Activated naive CD4-positive, alpha-beta T cell treated with anti-CD3 and anti-CD28 coated beads, Interleukin-2, amount 10 ng/mL, durations not matched to agents 7 days and 5 days (primary cell): ENCODE measurements around the gene TNFAIP8L3.
"Not testable (repeated sequence)": the region's sequence is repeated elsewhere in the genome, so short reads cannot be mapped to it uniquely, and the experiment has no call there.

ENCODE experiments used
- CTCF ChIA-PET: fragments of 350-600 bp; sonication (Branson Sonifier 250); formaldehyde crosslinking; loops from one replicate; lab custom pipeline; 2021; ENCODE audit warnings: antibody characterized with exemption; lab: Charles Lee
- DNase-seq: peaks from one replicate; pipeline ENCODE4 v3.0.0-alpha.2; 2020
- H3K27ac Mint-ChIP-seq: one replicate; pipeline ENCODE4 v1.8.0; 2021; ENCODE audit warnings: mild to moderate bottlenecking, moderate library complexity, mixed read lengths
- H3K27me3 Mint-ChIP-seq: one replicate; pipeline ENCODE4 v1.8.0; 2021; ENCODE audit warnings: mild to moderate bottlenecking, mixed read lengths
- H3K36me3 Mint-ChIP-seq: one replicate; pipeline ENCODE4 v1.8.0; 2021; ENCODE audit warnings: mixed read lengths
- H3K4me1 Mint-ChIP-seq: one replicate; pipeline ENCODE4 v1.8.0; 2021; ENCODE audit warnings: mixed read lengths
- H3K4me3 Mint-ChIP-seq: one replicate; pipeline ENCODE4 v1.8.0; 2021; ENCODE audit warnings: mild to moderate bottlenecking, moderate library complexity, mixed read lengths
- H3K9me3 Mint-ChIP-seq: one replicate; pipeline ENCODE4 v1.8.0; 2021; ENCODE audit warnings: mixed read lengths

The TNFAIP8L3 gene

DNA sequence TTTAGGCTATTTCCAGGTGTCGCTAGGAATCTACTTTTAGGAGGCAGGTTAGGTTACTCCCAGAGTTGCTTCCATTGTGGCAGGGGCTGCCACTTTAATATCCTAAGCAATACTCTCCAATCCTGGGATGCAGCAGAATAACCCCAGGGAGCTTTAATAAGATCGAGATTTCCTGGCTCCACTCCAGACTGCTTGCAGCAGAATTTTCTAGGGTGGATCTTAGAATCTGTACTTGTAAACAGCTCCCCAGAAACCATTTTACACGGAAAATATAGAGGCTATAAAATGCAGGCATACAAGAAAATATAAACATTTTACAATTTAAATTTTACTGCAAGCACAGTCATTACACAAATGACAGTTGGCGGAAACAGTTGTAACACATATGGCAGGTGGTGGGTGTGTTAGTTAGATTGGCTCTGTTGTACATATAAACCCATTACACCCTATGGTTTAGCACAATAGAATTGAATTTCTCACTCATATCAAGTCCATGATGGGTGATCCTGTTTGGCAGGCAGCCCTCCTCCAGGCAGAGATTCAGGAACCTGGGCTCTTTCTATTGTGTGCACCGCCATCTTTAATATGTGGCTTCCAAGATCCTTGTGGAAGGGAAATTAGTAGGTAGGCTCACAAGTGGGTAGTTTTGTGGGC, 35.0 kb upstream of the TNFAIP8L3 start:
- Mint-ChIP-seq H3K27ac (no peak overlapping the region), H3K9me3 (no peaks in the 10 kb centered on the region), H3K4me1 (peaks cover 5% of the 10 kb centered on the region), H3K4me3 (no peak overlapping the region), H3K36me3 (no peaks in the 10 kb centered on the region), H3K27me3 (peaks cover 20% of the 10 kb centered on the region)
- DNase-seq = no peak
- CTCF ChIA-PET = interaction anchor here (1.1 kb wide), 1 partner anchor 63 kb away, joined by 4 read pairs; no protein-coding TSS in a partner anchor

DNA sequence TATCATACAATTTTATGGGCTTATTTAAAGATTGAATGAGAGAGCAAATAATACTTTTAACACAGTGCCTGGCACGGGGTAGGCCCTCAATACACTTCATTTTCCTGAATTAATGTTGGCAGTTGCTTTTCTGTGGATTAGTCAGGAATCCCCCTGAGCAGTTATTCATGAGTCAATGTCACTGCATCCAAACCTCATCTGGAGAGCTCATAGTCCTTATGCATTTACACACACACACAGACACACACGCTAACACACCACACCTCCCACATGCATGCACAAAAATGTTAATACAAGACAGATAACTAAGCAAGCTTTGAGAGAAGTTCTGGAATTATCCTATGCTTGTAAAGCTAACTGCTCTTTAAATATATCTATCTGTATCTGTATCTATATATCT, 34.0 kb upstream of the TNFAIP8L3 start:
- H3K9me3 Mint-ChIP-seq = no peaks in the 10 kb centered on the region

DNA sequence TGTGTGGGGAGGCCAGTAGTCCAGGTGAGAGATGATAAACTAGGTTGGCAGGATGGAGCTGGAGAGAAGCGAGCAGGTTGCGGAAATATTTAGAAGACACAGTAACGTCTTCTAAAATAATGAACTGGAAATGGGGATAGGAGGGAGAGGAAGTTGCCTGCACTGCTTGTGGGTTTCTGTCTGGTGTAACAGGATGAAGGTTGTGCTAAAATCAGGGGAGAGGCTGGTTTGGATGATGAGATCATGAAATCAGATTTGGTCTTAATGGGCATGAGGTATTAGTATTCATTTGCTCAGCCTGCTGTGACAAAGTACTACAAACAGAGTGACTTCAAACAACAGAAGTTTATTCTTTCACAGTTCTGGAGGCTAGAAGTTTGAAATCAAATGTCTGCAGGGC, 32.1 kb upstream of the TNFAIP8L3 start:
- Mint-ChIP-seq H3K36me3 (no peaks in the 10 kb centered on the region), H3K4me1 (peaks cover 5% of the 10 kb centered on the region), H3K27me3 (peaks cover 13% of the 10 kb centered on the region), H3K9me3 (no peaks in the 10 kb centered on the region), H3K27ac (no peak overlapping the region), H3K4me3 (no peak overlapping the region)
- no peak for DNase-seq
- CTCF ChIA-PET = no interaction called here

More for the DNA sequence above, 34.0 kb upstream of the TNFAIP8L3 start:
- Mint-ChIP-seq H3K4me1 (peaks cover 5% of the 10 kb centered on the region), H3K4me3 (no peak overlapping the region), H3K27ac (no peak overlapping the region), H3K36me3 (no peaks in the 10 kb centered on the region), H3K27me3 (peaks cover 20% of the 10 kb centered on the region)
- CTCF ChIA-PET = interaction anchor here (1.1 kb wide), 1 partner anchor 64 kb away, joined by 4 read pairs; no protein-coding TSS in a partner anchor
- no peak for DNase-seq

DNA sequence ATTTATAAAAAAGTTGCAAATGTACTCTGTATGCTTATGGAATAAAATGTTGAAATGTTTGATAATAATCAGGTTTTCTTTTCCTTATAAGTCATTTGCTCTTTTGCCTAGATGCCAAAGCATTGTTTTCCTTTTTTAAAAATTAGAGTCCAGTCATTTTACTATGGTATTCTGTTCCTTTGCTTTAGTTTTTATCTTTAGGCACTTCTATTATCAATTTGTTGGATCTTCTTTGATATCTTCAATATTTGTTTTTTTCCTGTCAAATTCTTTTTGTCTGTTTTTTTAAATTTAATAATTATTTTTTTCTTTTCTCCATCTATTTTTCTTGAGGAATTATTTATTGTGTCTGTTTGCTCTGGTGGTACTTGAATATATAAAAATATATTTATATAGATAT, 28.3 kb upstream of the TNFAIP8L3 start:
- H3K9me3 Mint-ChIP-seq, H3K4me1 Mint-ChIP-seq, H3K36me3 Mint-ChIP-seq, H3K4me3 Mint-ChIP-seq, CTCF ChIA-PET, DNase-seq, H3K27ac Mint-ChIP-seq: not testable (repeated sequence)
- H3K27me3 Mint-ChIP-seq = peaks cover 13% of the 10 kb centered on the region

DNA sequence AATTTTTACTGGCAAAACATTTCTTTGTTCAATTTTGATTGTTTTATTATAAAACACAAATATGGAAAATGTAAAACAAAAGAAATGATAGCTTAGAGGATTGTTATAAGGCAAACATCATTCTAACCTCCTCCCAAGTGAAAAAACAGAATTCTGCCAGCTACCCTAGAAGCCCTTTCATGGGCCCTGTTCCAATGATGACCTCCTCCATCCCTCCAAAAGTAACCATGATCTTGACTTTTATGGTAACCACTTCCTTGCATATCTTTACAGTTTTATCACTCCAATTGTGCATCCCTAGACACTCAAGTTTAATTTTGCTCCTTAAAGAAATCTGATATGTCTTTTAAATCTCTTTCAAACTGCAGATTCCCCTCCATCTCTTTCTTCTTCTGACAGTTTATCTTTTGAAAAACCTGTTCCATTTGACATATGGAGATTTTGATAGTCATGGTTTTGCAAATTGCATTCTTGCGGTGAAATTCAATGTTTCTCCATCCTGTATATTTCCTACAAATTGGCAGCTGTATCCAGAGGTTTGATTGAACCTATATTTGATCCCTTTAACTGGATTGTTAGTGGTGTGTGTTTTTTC, 27.0 kb upstream of the TNFAIP8L3 start:
- no peak overlapping the region for H3K4me3 Mint-ChIP-seq
- H3K36me3 Mint-ChIP-seq = no peaks in the 10 kb centered on the region
- peaks cover 2% of the 10 kb centered on the region for H3K4me1 Mint-ChIP-seq
- H3K9me3 Mint-ChIP-seq = no peaks in the 10 kb centered on the region
- H3K27me3 Mint-ChIP-seq = peaks cover 15% of the 10 kb centered on the region
- no peak for DNase-seq
- H3K27ac Mint-ChIP-seq = no peak overlapping the region
- CTCF ChIA-PET = no interaction called here

DNA sequence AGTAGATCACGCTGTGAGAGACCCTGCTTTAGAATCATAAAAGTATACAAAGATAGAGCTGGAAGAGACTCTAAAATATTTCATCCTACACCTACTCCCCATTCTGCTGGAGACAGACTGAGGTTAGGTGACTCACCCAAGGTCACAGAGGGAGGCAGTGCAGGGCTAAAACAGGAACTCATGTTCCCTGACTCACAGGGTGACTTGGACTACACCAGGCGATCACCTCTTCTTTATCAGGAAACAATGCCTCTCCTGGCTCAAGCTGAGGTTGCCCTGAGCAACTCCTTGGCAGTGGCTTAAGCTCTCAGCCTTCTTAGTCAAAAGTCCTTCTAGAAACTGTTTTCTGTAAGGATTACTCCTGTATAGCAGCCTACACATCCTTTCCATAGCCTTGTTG, 26.4 kb upstream of the TNFAIP8L3 start:
- no peak for DNase-seq
- H3K4me3 Mint-ChIP-seq = no peak overlapping the region
- no peaks in the 10 kb centered on the region for H3K9me3 Mint-ChIP-seq
- H3K4me1 Mint-ChIP-seq = no peaks in the 10 kb centered on the region
- H3K36me3 Mint-ChIP-seq = no peaks in the 10 kb centered on the region
- CTCF ChIA-PET = no interaction called here
- no peak overlapping the region for H3K27ac Mint-ChIP-seq
- peaks cover 9% of the 10 kb centered on the region for H3K27me3 Mint-ChIP-seq

DNA sequence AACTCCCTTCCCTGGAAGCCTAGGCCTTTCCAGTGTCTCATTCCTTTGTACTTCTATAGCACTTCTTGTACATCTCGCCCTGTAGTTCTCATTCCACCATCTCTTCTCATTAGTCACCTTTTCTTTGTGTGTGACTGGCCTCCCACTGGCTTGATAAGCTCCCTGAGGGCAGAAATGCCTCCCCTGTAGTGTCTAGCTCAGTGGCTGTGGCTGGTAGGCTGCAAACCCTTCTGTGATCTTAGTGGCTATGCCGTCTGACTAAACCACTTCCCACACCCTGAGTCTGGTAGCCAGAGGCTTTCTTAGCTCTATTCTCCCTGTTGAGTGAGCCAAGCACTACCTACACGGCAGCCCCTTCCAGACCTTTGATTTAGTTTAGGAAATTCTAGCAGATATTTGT, 24.4 kb upstream of the TNFAIP8L3 start:
- no peaks in the 10 kb centered on the region for H3K4me1 Mint-ChIP-seq
- CTCF ChIA-PET = interaction anchor here (1.2 kb wide), 1 partner anchor 44 kb away, joined by 4 read pairs; no protein-coding TSS in a partner anchor
- H3K27ac Mint-ChIP-seq = no peak overlapping the region
- no peak overlapping the region for H3K4me3 Mint-ChIP-seq
- DNase-seq = no peak
- H3K27me3 Mint-ChIP-seq = peaks cover 8% of the 10 kb centered on the region
- H3K9me3 Mint-ChIP-seq = no peaks in the 10 kb centered on the region
- H3K36me3 Mint-ChIP-seq = no peaks in the 10 kb centered on the region

DNA sequence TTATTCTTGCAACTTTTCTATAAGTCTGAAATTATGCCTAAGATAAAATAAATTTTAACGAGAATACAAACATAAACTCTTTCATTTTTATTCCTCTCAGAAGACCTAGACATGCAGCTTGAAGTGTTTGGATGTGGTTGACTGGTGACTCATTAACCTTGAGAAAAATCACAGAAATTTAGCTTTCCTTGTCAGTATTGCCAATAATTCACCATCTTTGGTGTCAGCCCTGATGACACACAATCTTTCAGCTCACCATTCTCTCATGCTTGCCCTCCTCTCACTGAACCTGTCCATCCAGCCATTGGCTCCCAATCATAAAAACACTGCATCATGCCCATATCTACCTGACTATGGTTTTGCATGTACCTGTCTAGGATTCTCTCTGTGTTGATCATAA, 22.6 kb upstream of the TNFAIP8L3 start:
- CTCF ChIA-PET = no interaction called here

DNA sequence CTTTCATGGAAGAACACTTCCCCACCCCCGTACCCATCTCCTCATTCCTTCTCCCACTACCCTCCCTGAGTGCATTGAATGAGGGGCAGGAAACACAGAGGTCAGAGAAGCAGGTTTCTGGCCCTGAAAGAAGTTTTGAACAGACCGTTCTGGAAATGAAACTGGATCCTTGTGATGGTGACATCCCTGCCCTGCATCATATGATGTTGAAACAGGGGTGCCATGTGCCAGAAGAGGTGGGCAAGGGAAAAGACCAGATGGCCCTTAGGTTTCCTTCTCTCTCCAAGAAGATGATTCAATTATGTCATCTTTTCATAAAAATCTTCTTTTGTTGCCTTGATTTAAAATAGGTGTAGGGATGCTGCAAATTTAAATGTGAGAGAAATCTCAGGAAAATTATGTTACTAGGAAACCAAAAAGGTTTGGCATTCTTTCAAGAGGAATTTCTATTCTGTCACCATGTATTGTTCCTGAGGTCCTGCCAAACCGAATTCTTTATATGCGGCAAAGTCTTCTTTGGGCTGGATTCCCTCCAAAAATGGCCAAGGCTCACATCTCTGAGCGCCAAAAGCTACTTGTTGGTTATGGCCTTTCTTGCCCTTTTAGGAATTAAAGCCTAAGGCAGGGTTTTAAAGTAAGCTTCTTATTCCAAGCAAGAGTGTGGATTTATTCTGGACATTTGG, 19.9 kb upstream of the TNFAIP8L3 start:
- peaks cover 24% of the 10 kb centered on the region for H3K27me3 Mint-ChIP-seq
- CTCF ChIA-PET = no interaction called here
- H3K4me3 Mint-ChIP-seq = no peak overlapping the region
- no peak overlapping the region for H3K27ac Mint-ChIP-seq
- H3K36me3 Mint-ChIP-seq = no peaks in the 10 kb centered on the region
- no peak for DNase-seq
- no peaks in the 10 kb centered on the region for H3K9me3 Mint-ChIP-seq
- no peaks in the 10 kb centered on the region for H3K4me1 Mint-ChIP-seq

More for the DNA sequence above, 22.6 kb upstream of the TNFAIP8L3 start:
- Mint-ChIP-seq H3K36me3 (no peaks in the 10 kb centered on the region), H3K9me3 (no peaks in the 10 kb centered on the region), H3K27ac (no peak overlapping the region), H3K27me3 (peaks cover 16% of the 10 kb centered on the region), H3K4me3 (no peak overlapping the region), H3K4me1 (no peaks in the 10 kb centered on the region)
- DNase-seq = no peak

DNA sequence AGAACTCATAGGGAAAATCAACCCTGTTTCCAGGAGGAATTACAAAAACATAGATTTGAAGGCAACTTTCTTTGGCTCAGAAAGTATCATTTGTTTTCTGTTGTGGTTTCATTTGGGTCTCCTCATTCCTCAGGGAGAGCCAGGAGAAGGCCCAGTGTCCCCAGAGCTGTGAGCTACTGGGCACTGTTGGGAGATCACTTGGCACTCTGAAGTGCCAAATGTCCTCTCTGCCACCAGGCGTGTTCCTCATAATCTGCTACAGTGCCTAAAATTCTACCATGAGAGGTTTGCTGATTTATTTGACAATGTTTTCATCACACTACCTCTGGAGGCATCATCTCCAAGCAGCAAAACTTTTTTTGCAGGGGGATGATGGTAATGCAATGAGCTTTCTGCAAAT, 17.4 kb upstream of the TNFAIP8L3 start:
- CTCF ChIA-PET = no interaction called here
- H3K36me3 Mint-ChIP-seq = no peaks in the 10 kb centered on the region
- H3K27me3 Mint-ChIP-seq = peaks cover 21% of the 10 kb centered on the region

DNA sequence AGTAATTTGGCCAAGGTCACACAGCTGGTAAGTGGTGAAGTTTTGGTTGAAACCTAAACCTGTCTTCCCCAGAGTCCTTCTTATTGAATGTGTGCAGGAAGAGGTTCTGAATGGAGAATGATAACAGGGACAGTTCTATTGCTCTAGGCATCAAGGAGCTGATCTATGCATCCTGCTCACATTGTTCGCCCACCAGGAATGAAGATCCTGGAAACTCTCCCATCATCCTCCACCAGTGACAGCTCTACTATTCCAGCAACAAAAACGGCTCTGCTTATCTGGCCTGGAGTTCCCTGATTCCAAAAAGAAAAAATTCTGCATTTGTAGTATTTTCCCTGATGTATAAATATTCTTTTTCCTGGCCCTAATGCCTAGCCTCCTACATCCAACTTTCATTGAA, 16.4 kb upstream of the TNFAIP8L3 start:
- no peak for DNase-seq
- H3K9me3 Mint-ChIP-seq = no peaks in the 10 kb centered on the region
- H3K27ac Mint-ChIP-seq = no peak overlapping the region
- no peaks in the 10 kb centered on the region for H3K36me3 Mint-ChIP-seq
- no peaks in the 10 kb centered on the region for H3K4me1 Mint-ChIP-seq
- peaks cover 21% of the 10 kb centered on the region for H3K27me3 Mint-ChIP-seq
- H3K4me3 Mint-ChIP-seq = no peak overlapping the region
- CTCF ChIA-PET = no interaction called here

More for the DNA sequence above, 17.4 kb upstream of the TNFAIP8L3 start:
- no peaks in the 10 kb centered on the region for H3K9me3 Mint-ChIP-seq
- no peaks in the 10 kb centered on the region for H3K4me1 Mint-ChIP-seq
- H3K4me3 Mint-ChIP-seq = no peak overlapping the region
- DNase-seq = no peak
- no peak overlapping the region for H3K27ac Mint-ChIP-seq

DNA sequence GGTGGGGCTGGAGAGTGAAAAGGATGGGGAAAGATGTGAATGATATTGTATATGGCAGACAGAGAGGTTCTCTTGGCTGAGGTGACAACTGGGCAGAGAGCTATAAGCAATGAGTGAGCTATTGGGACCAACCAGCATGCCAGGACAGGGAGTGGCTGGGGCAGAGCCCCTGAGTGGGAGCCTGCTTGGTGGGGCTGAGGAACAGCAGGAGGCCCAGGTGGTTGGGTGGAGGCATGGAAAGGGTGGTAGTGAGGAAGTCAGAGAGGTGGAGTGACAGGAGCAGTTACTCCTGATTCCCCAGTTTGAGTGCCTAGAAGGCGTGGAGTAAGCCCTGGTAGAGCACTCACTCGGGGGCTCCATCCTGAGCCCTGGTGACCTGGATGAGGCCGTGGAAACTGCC, 15.5 kb upstream of the TNFAIP8L3 start:
- H3K4me1 Mint-ChIP-seq = no peaks in the 10 kb centered on the region
- H3K27me3 Mint-ChIP-seq = peaks cover 27% of the 10 kb centered on the region
- no peak for DNase-seq
- no peak overlapping the region for H3K27ac Mint-ChIP-seq
- CTCF ChIA-PET = no interaction called here
- no peak overlapping the region for H3K4me3 Mint-ChIP-seq
- H3K36me3 Mint-ChIP-seq = no peaks in the 10 kb centered on the region
- no peaks in the 10 kb centered on the region for H3K9me3 Mint-ChIP-seq

DNA sequence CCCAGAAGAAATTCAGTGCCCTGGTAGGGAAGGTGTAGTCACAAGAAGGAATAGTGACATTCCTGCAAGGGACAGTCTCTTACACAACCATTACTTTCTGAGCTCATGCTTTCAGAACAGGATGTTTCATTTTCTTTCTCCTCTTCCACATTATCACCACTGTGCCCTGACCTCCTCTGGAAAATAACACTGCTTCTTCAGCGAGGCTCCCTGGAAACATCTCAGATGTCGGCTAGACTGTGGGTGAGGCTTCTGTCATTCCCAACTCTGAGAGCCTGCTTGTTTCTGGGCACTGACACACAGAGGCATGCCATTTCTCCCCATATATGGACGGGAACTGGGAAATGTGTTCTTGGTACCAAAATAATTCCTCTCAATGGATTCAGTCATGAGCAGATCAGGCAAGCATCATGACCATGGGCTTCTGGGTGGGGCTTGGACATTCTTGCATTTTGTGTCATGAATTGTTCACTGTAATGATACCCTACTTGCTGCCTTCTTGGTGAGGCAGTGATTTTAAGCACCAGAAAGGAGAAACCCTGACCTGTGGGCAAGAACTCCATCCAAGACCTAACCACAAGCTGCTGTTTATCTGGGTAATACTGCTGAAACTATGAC, 14.3 kb upstream of the TNFAIP8L3 start:
- Mint-ChIP-seq H3K27ac (no peak overlapping the region), H3K4me1 (no peaks in the 10 kb centered on the region), H3K9me3 (no peaks in the 10 kb centered on the region), H3K36me3 (no peaks in the 10 kb centered on the region), H3K4me3 (no peak overlapping the region), H3K27me3 (peaks cover 39% of the 10 kb centered on the region)
- CTCF ChIA-PET = no interaction called here
- no peak for DNase-seq

DNA sequence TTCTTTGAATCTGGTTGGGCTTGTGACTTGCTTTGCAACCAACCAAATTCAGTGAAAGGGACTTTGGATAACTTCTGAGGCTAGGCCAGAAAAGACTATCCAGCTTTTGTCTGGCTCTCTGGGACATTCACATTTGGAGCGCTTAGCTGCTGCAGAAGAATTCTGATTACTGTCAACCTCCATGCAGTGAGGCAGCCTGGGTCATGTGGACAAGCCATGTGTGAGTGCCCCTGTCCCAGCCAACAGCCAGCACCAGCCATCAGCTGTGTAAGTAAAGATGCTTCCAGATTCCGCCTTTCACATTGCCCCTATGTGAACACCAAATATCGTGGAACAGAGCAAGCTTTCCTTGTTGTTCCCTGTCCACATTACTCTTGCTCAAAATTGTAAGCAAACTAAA, 12.9 kb upstream of the TNFAIP8L3 start:
- Mint-ChIP-seq H3K4me3 (no peak overlapping the region), H3K27me3 (peaks cover 44% of the 10 kb centered on the region), H3K9me3 (no peaks in the 10 kb centered on the region), H3K36me3 (no peaks in the 10 kb centered on the region), H3K27ac (no peak overlapping the region), H3K4me1 (no peaks in the 10 kb centered on the region)
- CTCF ChIA-PET = no interaction called here
- DNase-seq = no peak
